HG02938 (cell line): ENCODE results near the gene BAZ2B.
A peak's percentile ranks its signal among the peaks of the same experiment; 100 is the strongest.

Experiments
- ATAC-seq: cut with Tn5 transposase; IDR thresholded peaks from one replicate; pipeline ENCODE4 v1.9.1; 2021; ENCODE audit warnings: mild to moderate bottlenecking, moderate library complexity; ENCODE audit not compliant: unreplicated experiment

Gene BAZ2B

DNA sequence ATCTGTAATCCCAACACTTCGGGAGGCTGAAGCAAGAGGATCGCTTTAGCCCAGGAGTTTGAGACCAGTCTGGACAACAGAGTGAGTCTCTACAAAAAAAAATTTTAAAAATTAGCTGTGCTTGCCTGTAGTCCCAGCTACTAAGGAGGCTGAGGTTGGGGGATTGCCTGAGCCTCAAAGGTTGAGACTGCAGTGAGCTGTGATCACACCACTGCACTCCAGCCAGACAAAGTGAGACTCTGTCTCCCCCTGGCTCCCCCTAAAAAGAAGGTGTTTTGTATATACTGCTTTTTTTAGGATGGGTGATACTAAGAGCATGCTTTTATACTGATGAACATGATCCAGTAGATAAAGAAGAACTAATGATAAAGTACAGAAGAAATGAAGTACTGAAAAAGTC lies 145.0 kb downstream of the BAZ2B start:
- no peak for ATAC-seq

DNA sequence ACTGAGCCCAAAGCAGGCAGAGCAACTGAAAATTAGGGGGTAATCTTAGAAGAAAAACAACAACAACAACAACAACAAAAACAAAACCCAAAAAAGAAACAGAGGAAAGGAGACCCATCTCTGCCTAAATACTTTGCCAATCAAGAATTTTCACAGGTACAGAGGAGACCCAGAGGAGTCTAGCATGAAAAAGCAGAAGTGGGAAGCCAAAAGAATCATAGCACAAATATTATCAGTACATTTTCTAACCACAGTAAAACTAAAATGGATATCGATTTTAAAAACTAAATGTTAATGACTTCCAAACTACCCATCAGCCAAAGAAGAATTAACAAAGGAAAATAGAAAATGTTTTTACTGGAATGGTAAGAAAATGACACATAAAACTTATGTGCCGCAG lies 148.1 kb downstream of the BAZ2B start:
- no peak for ATAC-seq

DNA sequence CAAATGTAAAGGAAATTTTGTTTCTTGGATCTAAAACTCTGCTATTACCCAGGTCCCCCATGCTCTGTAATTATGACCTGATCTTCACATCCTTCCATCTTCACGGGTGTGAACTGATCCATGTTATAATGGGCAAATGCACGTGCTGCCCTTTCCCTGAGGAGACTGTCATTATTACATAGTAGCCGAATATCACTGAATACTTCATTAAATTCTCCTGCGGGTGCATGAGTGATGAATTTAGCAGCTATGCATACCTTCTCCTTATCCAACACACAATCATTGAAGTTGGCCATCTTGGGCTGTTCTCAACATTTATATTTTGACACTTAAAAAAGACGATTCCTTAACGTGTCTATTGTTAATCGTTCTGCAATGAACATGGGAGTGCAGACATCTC lies 153.4 kb downstream of the BAZ2B start:
- no peak for ATAC-seq

DNA sequence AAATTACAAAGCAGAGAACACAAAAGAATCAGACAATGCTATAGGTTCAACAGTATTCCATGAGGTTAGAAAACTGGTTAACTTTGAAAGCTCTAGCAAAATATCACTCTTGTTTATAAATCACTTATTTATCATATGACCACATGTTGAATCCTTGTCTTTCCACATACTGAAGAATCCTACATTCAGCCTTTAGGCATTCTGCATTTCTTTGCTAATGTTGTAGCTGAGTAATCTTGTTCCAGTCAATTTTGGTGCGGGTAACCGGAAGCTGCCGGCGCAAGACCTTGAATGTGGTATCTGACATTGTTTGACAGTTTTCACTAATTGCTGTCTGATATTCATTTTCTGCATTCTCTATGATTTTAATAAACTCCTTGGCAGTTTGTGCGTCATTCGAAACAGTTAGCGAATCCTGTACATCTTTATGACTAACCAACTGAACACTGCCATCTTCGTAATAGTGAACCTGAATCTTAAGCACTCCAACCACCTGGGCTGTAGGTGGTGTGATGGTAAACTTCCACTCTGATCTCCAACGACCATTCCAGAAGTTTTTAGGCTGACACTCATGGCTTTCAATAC lies 154.1 kb downstream of the BAZ2B start:
- no peak for ATAC-seq

DNA sequence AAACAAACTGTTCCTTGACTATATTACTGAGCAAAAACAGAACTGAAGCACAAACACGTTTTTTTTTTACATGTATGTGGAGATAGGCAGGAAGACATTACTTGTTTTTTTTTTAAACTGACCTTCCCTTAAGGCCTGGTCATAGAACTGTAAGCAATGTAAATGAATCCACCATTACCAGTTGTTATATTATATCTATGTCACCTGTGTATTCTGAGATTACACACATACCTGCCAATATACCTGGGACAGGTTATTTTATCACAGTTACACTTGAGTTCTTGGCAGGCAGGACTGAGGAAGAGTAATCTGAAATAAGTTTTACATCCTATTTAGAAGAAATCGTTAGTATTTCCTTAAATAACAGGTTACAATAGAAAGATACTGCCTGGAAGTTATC lies 155.3 kb downstream of the BAZ2B start:
- ATAC-seq = no peak

DNA sequence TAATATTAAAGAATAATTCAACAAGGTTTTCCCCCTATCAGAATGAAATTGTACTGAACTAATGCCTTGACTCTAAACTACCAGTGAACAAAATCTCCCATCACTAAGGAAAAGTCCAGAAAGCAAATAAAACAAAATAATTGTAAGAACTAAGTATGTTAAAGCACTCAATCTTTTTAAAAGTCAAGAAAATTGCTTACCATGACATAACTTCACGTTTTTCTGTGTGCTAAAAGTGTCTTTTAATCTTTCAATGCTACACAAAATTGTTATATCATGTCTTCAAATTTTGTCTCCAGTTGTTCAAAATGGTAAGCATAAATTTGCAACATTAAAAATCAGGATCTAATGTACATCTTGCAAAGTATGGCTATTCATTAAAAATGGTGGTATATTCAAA lies 156.1 kb downstream of the BAZ2B start:
- ATAC-seq = no peak

DNA sequence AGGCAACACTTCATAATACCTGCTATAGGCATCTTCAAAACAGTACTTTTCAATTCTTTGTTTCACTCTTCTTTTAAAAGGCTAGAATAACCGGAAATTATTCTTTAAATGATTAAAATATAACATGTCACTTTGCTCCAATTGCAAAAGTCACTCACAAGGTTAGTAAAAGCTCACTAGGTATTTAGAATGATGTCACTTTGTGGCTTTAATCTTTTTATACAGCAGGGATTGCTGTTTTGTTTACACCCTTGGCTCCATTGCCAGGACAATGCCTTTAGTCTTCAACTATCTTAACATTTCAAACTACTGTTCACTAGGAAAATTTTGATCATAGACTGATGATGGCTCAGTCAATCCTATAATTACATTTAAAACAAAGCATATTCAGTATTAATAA lies 157.1 kb downstream of the BAZ2B start:
- no peak for ATAC-seq

DNA sequence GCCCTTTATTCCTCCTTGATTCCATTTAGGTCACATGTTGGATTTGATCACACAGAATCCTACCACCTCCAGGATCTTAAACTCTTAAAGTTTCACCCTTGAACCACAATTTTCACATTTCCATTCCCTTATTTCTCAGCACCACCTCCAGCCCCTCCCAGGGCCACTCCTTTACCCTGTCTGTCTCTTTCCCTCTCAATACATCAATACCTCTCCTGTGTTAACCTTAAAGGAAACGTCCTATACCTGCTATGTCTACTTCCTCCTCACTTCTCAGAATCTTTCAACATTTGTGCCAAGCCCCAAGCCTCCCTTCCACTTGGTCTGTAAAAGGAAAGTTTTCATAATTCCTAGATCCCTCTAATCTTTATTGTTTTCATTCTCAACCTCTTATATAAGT lies 158.8 kb downstream of the BAZ2B start:
- ATAC-seq = no peak

DNA sequence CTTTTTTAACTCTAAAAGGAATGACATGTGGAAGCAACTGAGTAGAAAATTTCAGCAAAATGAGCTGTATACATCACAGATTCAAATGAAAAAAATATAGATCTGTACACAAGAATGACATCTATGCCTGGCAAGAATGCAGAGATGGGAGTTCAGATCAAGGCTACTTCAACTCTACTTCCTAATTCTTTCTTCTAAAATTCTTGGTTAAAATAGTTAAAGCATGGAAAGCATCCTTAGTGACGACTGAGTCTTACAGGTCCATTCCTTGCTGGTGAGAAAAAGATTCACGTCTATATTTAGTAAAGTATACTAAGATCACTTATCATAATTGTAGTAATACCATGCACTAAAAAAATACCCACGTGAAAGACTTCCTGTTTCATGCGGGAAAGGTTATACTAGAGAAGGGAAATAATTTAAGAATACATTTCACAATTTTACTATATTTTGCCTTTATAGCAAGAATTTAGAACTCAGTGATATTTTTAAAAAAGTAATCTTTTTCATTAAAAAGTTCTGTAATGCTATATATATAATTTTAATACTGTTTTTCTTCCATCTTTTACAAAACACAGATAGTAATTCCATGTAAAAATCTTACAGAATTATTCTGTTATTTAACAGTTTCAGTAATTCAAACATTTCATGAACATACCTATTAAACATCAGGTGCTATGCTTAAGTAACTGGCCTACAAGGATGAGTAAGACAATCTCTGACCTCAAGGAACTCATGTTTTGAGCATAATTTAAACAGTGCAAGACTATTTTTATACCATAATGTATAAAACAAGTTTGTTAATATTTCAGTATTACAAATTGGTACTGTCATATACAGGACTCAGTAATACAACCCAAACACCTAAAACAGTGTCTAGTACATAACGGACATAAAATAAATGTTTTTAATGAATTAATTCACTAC lies 159.6 kb downstream of the BAZ2B start:
- no peak for ATAC-seq

DNA sequence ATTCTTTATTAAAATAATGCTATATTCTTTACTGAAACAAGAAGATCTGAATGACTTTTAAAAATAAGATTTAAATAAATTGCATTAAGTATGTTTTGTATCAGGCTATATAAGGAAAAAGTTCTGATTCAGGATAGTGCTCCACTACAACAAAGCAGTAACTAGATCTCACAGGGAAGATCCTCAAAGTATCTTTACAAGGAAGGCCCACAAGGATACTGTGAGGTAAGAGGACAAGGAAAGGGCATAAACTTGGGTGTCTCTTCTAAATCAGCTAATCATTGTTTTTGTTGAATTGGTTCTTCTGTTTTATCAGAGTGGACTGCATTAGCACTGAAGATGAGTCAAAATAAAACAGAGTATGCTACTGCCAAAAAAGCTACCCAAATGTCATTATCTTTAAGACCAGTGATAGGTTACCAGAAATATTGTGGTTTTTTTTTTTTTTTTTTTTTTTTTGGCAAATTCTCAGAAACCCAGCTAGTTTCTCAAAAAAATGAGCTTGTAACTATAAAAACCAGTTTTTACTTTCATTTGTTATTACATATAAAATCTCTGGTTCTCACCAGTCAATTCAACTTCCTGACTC lies 160.9 kb downstream of the BAZ2B start:
- peak; percentile 65 for ATAC-seq

DNA sequence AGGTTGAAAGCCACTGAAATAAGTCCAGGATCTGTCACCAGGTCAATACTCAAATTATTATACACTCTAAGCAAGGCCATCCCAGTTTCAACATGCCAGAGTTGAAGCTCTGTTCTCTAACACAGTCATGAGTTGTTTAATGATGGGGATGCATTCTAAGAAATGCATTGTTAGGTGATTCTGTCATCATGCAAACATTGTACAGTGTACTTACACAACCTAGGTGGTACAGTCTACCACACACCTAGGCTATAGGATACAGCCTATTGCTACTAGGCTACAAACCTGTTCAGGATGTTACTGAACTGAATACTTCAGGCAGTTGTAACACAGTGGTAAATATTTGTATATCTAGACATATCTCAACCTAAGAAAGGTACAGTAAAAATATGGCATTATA lies 162.2 kb downstream of the BAZ2B start:
- ATAC-seq = no peak

DNA sequence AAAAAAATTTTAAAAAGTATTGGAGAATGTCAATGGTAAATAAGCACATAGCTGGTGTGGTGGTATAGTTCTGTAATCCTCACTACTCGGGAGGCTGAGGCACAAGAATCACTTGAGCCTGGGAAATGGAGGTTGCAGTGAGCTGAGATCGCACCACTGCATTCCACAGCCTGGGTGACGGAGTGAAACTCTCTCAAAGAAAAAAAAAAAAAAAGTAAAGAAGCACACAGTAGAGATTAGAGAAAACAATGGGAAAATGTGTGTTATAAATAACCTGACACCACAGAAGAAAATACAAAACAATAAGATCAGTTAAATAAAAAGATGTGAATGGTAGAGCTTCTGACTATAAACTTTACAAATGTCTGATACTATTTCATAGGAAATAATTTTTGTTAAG lies 166.2 kb downstream of the BAZ2B start:
- no peak for ATAC-seq

DNA sequence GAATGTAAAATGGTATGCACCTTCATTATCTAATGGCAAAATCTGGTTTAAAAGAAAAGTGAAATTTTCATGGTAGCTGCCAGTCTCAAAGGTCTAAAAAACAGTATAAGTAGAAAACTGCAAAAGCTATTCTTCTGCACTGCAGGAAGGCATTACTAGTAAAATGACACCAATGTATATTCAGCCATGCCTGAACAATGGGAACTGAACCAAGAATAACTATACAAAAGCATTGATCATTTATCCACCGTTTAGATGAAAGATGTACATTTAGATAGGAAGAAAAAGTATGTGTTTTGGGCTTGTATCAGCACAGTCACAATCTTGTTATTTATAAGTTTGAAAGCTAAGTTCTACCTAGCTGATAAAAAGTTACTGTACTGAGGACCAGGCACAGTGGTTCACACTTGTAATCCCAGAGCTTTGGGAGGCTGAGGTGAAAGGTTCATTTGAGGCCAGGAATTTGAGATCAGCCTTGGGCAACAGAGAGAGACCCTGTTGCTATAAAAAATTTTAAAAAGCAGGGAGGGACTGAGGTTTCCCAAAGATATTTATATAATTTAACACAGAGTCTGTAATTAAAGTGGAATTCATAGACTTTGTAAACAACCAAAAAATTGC lies 166.7 kb downstream of the BAZ2B start:
- no peak for ATAC-seq

DNA sequence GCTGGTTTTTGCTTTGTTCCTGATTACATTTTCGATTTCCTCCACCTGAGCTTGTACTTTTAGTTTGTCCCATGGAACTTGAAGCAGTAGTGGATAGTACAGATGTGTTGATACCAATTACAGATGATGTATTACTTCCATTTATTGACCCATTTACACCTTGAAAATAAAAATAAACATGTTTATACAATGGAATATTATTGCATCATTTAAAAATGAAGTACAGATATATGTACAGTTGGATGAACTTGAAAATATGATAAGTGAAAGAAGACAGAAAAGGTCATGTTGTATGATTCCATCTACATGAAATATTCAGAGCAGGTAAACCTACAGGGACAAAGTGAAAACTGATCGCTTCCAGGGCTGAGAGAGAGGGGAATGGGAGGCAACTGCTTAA lies 169.5 kb downstream of the BAZ2B start:
- no peak for ATAC-seq

DNA sequence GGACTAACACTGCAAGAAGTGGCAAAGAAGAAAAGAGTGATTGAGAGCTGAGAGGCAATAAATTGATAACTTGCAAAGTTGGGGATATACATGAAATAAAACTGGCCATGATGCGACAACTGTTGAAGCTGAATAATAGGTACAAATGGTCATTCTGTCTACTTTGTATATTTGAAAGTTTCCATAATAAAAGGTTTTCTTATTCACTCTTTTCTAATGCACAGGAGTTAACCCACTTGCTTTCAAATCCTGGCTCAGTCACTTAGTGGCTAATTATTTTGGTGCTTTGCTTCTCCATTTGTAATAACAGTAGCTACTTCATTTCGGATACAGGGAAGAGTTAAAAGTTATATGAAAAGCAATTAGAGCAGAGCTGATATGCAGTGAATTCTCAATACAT lies 170.1 kb downstream of the BAZ2B start:
- no peak for ATAC-seq

DNA sequence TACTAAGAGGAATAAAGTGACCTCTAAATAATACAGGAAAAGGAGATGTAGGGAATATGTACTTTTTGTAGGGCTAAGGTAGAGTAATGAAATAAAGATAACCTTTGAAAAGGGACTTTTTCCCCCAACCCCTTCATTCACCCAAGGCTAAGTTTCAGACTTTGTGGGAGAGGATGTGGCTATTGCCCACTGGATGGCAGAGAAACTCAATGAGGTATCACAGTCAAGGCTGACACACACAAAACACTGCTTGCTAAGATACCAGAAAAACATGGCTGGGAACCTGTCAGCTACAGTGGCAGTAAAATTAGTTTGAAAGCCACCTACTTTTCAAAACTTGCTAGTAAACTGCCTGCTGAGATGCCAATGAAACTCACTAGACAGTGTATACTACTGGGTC lies 171.0 kb downstream of the BAZ2B start:
- peak; percentile 76 for ATAC-seq

DNA sequence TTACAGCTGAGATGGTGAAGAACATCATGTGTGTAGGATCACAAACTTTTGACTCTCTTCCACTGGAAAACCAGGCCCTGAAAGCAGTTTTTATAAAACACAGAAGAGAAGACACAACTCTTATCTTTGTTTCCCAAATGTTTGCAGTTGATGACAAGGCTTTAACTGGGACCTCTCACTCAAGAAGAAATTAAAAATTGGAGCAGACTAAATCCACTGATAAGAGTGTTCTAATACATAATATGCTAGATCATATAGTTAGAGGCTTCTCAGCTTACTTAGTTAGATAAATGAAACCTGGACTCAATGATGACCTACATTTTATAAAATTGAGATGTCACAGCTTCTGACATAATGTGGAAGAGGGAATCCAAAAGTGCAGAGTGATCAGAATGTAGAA lies 171.6 kb downstream of the BAZ2B start:
- ATAC-seq = no peak

DNA sequence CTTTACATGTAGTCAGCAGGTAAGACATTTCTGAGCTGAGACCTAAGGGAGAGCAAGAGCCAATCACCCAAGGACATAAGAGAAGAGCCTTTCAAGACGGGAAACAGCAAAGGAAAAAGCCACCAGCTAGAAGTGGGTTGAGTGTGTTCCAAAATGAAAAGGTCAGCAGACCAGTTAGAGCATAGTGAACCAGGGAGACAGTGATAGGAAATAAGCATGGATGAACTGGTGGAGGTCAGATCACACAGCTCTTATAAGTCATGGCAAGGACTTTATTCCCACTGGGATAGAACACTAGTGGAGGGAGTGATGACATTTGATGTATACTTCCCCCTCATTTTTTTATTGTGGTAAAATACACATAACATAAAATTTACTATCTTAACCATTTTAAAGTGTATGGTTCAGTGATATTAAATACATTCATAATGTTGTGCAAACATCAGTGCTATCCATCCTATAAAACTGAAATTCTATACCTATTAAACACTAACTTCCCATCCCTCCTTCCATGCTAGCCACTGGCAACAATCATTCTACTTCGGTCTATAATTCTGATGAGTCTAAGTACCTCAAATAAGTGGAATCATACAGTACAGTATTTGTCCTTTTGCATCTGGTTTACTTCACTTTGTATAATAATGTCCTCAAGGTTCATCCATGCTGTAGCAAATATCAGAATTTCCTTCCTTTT lies 174.0 kb downstream of the BAZ2B start:
- no peak for ATAC-seq

DNA sequence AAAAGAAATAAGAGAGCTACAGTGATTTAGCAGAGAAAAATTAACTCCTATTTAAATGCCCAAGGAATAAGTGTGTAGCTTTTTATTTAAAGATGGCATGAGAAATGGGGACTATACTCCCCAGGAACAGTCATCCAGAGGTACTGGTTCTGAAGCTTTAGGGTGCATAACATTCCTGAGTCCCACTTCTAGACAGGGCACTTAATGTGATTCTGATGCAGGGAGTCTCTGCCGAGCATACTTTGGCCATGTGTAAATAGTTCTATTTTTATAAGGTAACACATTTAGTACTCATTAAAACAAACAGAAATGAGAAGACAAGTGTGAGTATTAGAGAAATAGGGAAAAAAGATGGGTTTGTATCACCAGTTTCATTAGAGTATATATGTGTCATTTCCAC lies 175.2 kb downstream of the BAZ2B start:
- no peak for ATAC-seq

DNA sequence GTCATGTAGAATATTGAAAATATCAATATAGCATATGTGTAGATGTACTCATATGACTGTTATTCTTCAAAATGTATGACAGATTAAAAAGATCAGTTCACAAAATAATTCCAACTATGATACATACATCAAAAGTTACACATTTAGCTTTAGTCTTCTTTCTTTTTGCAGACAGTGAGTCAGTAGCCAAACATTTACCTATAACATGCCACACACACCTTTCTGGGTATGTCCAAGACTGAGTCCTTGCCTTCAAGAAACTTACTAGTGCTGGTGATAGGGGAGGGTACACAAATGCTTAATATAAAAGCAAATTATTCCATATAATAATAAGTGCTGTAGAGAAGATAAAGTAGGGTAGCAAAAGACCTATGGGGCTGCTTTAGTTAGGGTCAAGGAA lies 176.9 kb downstream of the BAZ2B start:
- no peak for ATAC-seq

DNA sequence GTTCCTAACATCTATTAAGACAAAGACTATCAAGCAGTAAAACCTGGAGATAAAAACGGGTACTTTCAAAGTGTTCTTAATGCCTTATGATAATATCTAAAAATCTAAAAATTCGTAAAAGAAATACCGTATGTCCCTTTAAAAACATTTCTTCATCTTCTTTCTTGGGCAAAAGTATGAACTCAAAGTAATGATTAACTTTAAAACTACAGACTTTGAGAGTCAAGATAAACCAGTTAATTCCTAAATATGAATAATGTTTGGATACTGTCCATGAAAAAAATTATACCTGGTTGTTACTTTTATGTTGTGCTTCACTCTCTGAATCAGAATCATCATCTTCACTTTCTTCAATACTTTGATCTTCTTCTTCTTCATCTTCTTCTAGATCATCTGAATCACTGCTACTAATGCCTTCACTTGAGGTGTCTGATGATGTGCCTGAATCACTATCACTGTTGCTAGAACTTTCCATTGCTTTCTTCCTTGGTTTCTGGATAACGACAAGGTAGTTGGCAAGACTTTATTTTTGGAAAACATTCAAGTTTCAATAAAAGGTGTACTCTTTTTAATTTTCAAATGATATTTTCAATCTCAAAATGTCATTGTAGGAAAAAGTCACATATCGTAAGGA lies 177.5 kb downstream of the BAZ2B start:
- no peak for ATAC-seq
